HepG2 (cell line): ENCODE results near the gene ESYT3. TPM values are rescaled to one million over a fixed set of nuclear protein-coding genes. Genes with fewer than 3 reads are reported as not detected.

ENCODE experiments used
- ELF1 ChIP-seq: sonication (generic); formaldehyde crosslinking; IDR thresholded peaks from 2 replicates; pipeline ENCODE4 v1.4.0; 2020; ENCODE audit warnings: missing genetic modification reagents
- HMGXB3 ChIP-seq: sonication (generic); formaldehyde crosslinking; IDR thresholded peaks from 2 replicates; pipeline ENCODE4 v1.4.0; 2020; ENCODE audit warnings: missing genetic modification reagents, borderline replicate concordance
- HOXA5 ChIP-seq: sonication (generic); formaldehyde crosslinking; IDR thresholded peaks from 2 replicates; pipeline ENCODE4 v1.4.0; 2020; ENCODE audit warnings: missing genetic modification reagents
- IRF9 ChIP-seq: sonication (generic); formaldehyde crosslinking; IDR thresholded peaks from 2 replicates; pipeline ENCODE4 v1.8.0; 2022; ENCODE audit warnings: missing genetic modification reagents, mild to moderate bottlenecking, borderline replicate concordance
- KDM4B ChIP-seq: sonication (generic); formaldehyde crosslinking; IDR thresholded peaks from 2 replicates; pipeline ENCODE4 v1.4.0; 2020; ENCODE audit warnings: missing genetic modification reagents
- MTF1 ChIP-seq: sonication (generic); formaldehyde crosslinking; IDR thresholded peaks from 2 replicates; pipeline ENCODE4 v1.5.0; 2020; ENCODE audit warnings: missing genetic modification reagents
- RCOR2 ChIP-seq: IDR thresholded peaks from 2 replicates; pipeline ENCODE4 v1.6.1; 2016; ENCODE audit warnings: missing biosample characterization, missing genetic modification reagents
- SNAI1 ChIP-seq: sonication (generic); formaldehyde crosslinking; IDR thresholded peaks from 2 replicates; pipeline ENCODE4 v1.5.0; 2020; ENCODE audit warnings: mild to moderate bottlenecking, missing genetic modification reagents, borderline replicate concordance
- TBP ChIP-seq: sonication (generic); formaldehyde crosslinking; IDR thresholded peaks from 2 replicates; pipeline ENCODE4 v1.5.0; 2020; ENCODE audit warnings: missing genetic modification reagents
- TRIM22 ChIP-seq: fragments of 450-650 bp; IDR thresholded peaks from 2 replicates; pipeline ENCODE4 v1.6.1; 2017
- ZFP36L2 ChIP-seq: sonication (generic); formaldehyde crosslinking; IDR thresholded peaks from 2 replicates; pipeline ENCODE4 v1.4.0; 2020; ENCODE audit warnings: missing genetic modification reagents
- ZFP62 ChIP-seq: sonication (generic); formaldehyde crosslinking; IDR thresholded peaks from 2 replicates; pipeline ENCODE4 v1.4.0; 2020; ENCODE audit warnings: missing genetic modification reagents
- ZNF260 ChIP-seq: sonication (generic); formaldehyde crosslinking; IDR thresholded peaks from 2 replicates; pipeline ENCODE4 v1.4.0; 2020; ENCODE audit warnings: missing genetic modification reagents, low read depth, mild to moderate bottlenecking, borderline replicate concordance
- ZNF432 ChIP-seq: sonication (generic); formaldehyde crosslinking; IDR thresholded peaks from 2 replicates; pipeline ENCODE4 v1.5.0; 2020; ENCODE audit warnings: missing genetic modification reagents, mild to moderate bottlenecking, borderline replicate concordance
- ZNF616 ChIP-seq: sonication (generic); formaldehyde crosslinking; IDR thresholded peaks from 2 replicates; pipeline ENCODE4 v1.5.0; 2020; ENCODE audit warnings: low read depth, mild to moderate bottlenecking, missing genetic modification reagents
- ZNF660 ChIP-seq: sonication (generic); formaldehyde crosslinking; IDR thresholded peaks from 2 replicates; pipeline ENCODE4 v1.5.1; 2020; ENCODE audit warnings: mild to moderate bottlenecking, low read depth, missing genetic modification reagents, borderline replicate concordance
- ZNF703 ChIP-seq: sonication (generic); formaldehyde crosslinking; IDR thresholded peaks from 2 replicates; pipeline ENCODE4 v1.5.1; 2020; ENCODE audit warnings: missing genetic modification reagents, mild to moderate bottlenecking, moderate library complexity, borderline replicate concordance
- ZNF777 ChIP-seq: sonication (generic); formaldehyde crosslinking; IDR thresholded peaks from 2 replicates; pipeline ENCODE4 v1.4.0; 2020; ENCODE audit warnings: missing genetic modification reagents
- ZSCAN9 ChIP-seq: IDR thresholded peaks from 2 replicates; pipeline ENCODE4 v1.6.1; 2016; ENCODE audit warnings: borderline replicate concordance
- polyA plus RNA-seq, 8 experiments: library from polyadenylated mRNA; depleted of rRNA in 3 of 8; stranded (reverse) in 7 of 8; unstranded in 1 of 8; fragments of >200 nt; fragmentation: Illumina TruSeq in 4 of 8; extraction: Trizol in 4 of 8; gene quantifications; 2 replicates each; pipeline versions ENCODE4 v1.2.1 to v1.2.3, GENCODE V29; 2011 to 2016; ENCODE audit warnings: low read depth in 4 of 8, missing spikeins in 1 of 8, mixed read lengths in 1 of 8; ENCODE audit not compliant: insufficient read depth in 1 of 8
- total RNA-seq, 5 experiments: library from RNA; depleted of rRNA; stranded (reverse); fragments of >200 nt; fragmentation: Illumina TruSeq; extraction: Trizol; gene quantifications; 2 replicates each; pipeline ENCODE4 v1.2.3, GENCODE V29; 2016; ENCODE audit warnings: low read depth in 1 of 5
- TF ChIP-seq, protein P1 (sequence below): sonication (generic); formaldehyde crosslinking; IDR thresholded peaks from 2 replicates; pipeline ENCODE4 v1.5.0; 2020; ENCODE audit warnings: mild to moderate bottlenecking, missing genetic modification reagents
- TF ChIP-seq, protein P2 (sequence below): IDR thresholded peaks from 2 replicates; pipeline ENCODE4 v1.6.1; 2016; ENCODE audit warnings: low read depth, borderline replicate concordance

Gene ESYT3
- total and polyA plus RNA-seq, 2 of the 13 experiments (the other 11 are each of a cell fraction or from before 2014, with no cell fraction given): 1.5 to 4.1 TPM

GRCh38 chr3:138399766-138400165 is 34.6 kb upstream of the ESYT3 start (continued):
- no peak for TF ChIP-seq IRF9 (CRISPR knock-in tag)
- TF ChIP-seq ZNF616 (CRISPR knock-in tag): no peak
- no peak for TF ChIP-seq ZNF703
- no peak for TF ChIP-seq KDM4B (CRISPR knock-in tag)
- no peak for TF ChIP-seq HMGXB3 (CRISPR knock-in tag)
- no peak for TF ChIP-seq ZNF432
- no peak for TF ChIP-seq TBP (CRISPR knock-in tag)
- no peak for TF ChIP-seq SNAI1
- TF ChIP-seq RCOR2 (CRISPR knock-in tag): no peak
- no peak for TF ChIP-seq ZSCAN9 (CRISPR knock-in tag)
- no peak for TF ChIP-seq ZFP36L2 (CRISPR knock-in tag)
- TF ChIP-seq, protein P1, sequence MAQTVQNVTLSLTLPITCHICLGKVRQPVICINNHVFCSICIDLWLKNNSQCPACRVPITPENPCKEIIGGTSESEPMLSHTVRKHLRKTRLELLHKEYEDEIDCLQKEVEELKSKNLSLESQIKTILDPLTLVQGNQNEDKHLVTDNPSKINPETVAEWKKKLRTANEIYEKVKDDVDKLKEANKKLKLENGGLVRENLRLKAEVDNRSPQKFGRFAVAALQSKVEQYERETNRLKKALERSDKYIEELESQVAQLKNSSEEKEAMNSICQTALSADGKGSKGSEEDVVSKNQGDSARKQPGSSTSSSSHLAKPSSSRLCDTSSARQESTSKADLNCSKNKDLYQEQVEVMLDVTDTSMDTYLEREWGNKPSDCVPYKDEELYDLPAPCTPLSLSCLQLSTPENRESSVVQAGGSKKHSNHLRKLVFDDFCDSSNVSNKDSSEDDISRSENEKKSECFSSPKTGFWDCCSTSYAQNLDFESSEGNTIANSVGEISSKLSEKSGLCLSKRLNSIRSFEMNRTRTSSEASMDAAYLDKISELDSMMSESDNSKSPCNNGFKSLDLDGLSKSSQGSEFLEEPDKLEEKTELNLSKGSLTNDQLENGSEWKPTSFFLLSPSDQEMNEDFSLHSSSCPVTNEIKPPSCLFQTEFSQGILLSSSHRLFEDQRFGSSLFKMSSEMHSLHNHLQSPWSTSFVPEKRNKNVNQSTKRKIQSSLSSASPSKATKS: no peak
- no peak for TF ChIP-seq ELF1 (CRISPR knock-in tag)
- TF ChIP-seq ZNF660 (CRISPR knock-in tag): no peak
- TF ChIP-seq ZNF260: no peak
- TF ChIP-seq ZFP62 (CRISPR knock-in tag): no peak
- TF ChIP-seq MTF1 (CRISPR knock-in tag): no peak
- TF ChIP-seq ZNF777 (CRISPR knock-in tag): peak; percentile 38; the same call in 1 of the 2 replicates
- TF ChIP-seq, protein P2, sequence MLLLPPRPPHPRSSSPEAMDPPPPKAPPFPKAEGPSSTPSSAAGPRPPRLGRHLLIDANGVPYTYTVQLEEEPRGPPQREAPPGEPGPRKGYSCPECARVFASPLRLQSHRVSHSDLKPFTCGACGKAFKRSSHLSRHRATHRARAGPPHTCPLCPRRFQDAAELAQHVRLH: no peak
- no peak; the same call in 1 of the 2 replicates for TF ChIP-seq HOXA5 (CRISPR knock-in tag)
- TF ChIP-seq TRIM22: no peak
